ENCODE data around the gene ZNF366. TPM values are rescaled to one million over a fixed set of nuclear protein-coding genes. Genes with fewer than 3 reads are reported as not detected.

ZNF366 gene
- total and polyA plus RNA-seq, 2 of the 13 experiments (the other 11 are each of a cell fraction or from before 2014, with no cell fraction given): not detected

DNA sequence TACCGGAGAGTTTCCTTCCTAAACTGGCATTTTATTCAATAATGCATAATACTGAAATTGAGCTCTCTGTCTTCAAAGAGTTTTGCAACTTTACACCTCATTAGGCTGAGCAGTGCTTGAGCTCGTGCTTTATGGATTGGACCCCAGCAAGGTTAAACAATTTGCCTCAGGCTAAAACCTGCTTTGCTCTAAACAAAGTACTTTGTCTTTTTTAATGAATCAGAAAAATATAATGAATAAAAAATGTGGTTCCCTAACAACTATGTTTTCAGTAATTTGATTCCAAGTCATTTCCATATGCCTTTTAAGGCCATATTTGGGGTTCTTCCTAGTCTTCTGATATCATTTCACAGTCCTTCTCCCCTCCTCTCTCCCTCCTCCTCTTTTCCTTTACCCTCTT lies 20.0 kb downstream of the ZNF366 start:
- no peak for ATAC-seq

DNA sequence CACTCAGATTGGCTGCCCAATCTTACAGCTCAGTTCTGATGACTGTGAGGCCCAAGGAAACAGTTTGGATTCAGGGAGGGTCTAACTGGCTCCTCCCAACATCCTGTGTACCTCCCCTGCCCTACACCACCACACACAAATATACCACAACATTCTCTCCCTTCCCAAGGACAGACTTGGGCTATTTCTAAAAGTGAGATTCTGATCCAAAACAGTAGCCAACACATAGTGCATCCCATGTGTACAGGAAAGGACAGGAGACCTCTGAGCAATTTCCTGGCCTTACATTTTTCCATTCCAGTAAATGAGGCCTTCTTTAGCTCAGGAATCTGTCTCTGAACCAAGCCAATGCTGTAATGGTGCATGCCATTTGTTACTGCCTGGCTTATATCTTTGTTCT lies 20.8 kb downstream of the ZNF366 start:
- no peak overlapping the region for H3K27ac ChIP-seq (ENCODE audit: extremely low read length, insufficient read depth, low read length)
- ATAC-seq: no peak
- H3K4me3 ChIP-seq (replicated peaks in 1 of 3; ENCODE audit: insufficient read depth in 1 of 3, low read depth in 2 of 3, low read length in 3 of 3): no peak overlapping the region
- intact Hi-C loops (cut with micrococcal nuclease; ENCODE audit: unreplicated experiment): no loop called here
- no peak for DNase-seq (ENCODE audit: low spot score)
- BruUV-seq (replicated peaks): no TSS peak
- no peak overlapping the region for H3K9ac ChIP-seq (ENCODE audit: insufficient read depth, low read depth, low read length)
- no peak overlapping the region for H3K4me2 ChIP-seq (ENCODE audit: low read depth, low read length)
- H3K36me3 ChIP-seq (replicated peaks in 1 of 2; ENCODE audit: control insufficient read depth in 1 of 2, insufficient read depth in 2 of 2, low read length in 2 of 2): no peaks in the 10 kb centered on the region; a peak in 1 of 5 replicates
- no peak overlapping the region for H2AFZ ChIP-seq (ENCODE audit: low read length)
- no peak for FAIRE-seq
- in situ Hi-C loops (cut with HindIII; ENCODE audit: extremely low pct_ligation_motif_present, low pct_unique_long_range_greater_than_20kb): no loop called here
- H3K4me1 ChIP-seq (ENCODE audit: insufficient read depth, low read length): no peaks in the 10 kb centered on the region
- H3K9me3 ChIP-seq (ENCODE audit: low read length): no peaks in the 10 kb centered on the region
- H3K27me3 ChIP-seq (ENCODE audit: control insufficient read depth in 1 of 2, insufficient read depth in 2 of 2, low read length in 2 of 2): no peaks in the 10 kb centered on the region
- POLR2A ChIA-PET: no interaction called here
- TF ChIP-seq HOXA5 (CRISPR knock-in tag; IDR thresholded peaks at IDR 0.05) (no peak), ZNF737 (CRISPR knock-in tag; IDR thresholded peaks at IDR 0.05; ENCODE audit: borderline replicate concordance) (no peak)
- TF ChIP-seq, protein P1, sequence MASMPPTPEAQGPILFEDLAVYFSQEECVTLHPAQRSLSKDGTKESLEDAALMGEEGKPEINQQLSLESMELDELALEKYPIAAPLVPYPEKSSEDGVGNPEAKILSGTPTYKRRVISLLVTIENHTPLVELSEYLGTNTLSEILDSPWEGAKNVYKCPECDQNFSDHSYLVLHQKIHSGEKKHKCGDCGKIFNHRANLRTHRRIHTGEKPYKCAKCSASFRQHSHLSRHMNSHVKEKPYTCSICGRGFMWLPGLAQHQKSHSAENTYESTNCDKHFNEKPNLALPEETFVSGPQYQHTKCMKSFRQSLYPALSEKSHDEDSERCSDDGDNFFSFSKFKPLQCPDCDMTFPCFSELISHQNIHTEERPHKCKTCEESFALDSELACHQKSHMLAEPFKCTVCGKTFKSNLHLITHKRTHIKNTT (CRISPR knock-in tag; IDR thresholded peaks at IDR 0.05): no peak
- no peaks in the 10 kb centered on the region for H4K20me1 ChIP-seq (ENCODE audit: insufficient read depth, low read length)
- H3K79me2 ChIP-seq (ENCODE audit: insufficient read depth, low read length): no peaks in the 10 kb centered on the region
- CTCF ChIA-PET (ENCODE audit: low intra/inter-chr PET ratio, low total read pairs): no interaction called here

More for the DNA sequence above, 20.0 kb downstream of the ZNF366 start:
- Histone ChIP-seq H3K4me3 (replicated peaks in 1 of 3; ENCODE audit: insufficient read depth in 1 of 3, low read depth in 2 of 3, low read length in 3 of 3) (no peak overlapping the region), H2AFZ (ENCODE audit: low read length) (no peak overlapping the region), H3K4me1 (ENCODE audit: insufficient read depth, low read length) (no peaks in the 10 kb centered on the region), H3K9ac (ENCODE audit: insufficient read depth, low read depth, low read length) (no peak overlapping the region), H3K27ac (ENCODE audit: extremely low read length, insufficient read depth, low read length) (no peak overlapping the region), H3K9me3 (ENCODE audit: low read length) (no peaks in the 10 kb centered on the region), H4K20me1 (ENCODE audit: insufficient read depth, low read length) (no peaks in the 10 kb centered on the region), H3K36me3 (replicated peaks in 1 of 2; ENCODE audit: control insufficient read depth in 1 of 2, insufficient read depth in 2 of 2, low read length in 2 of 2) (no peaks in the 10 kb centered on the region; a peak in 1 of 5 replicates), H3K79me2 (ENCODE audit: insufficient read depth, low read length) (no peaks in the 10 kb centered on the region), H3K4me2 (ENCODE audit: low read depth, low read length) (no peak overlapping the region), H3K27me3 (ENCODE audit: control insufficient read depth in 1 of 2, insufficient read depth in 2 of 2, low read length in 2 of 2) (no peaks in the 10 kb centered on the region; a peak in 1 of 5 replicates)
- DNase-seq (ENCODE audit: low spot score) (no peak), FAIRE-seq (no peak)
- BruUV-seq (replicated peaks): no TSS peak
- in situ Hi-C loops (cut with HindIII; ENCODE audit: extremely low pct_ligation_motif_present, low pct_unique_long_range_greater_than_20kb) (no loop called here), intact Hi-C loops (cut with micrococcal nuclease; ENCODE audit: unreplicated experiment) (no loop called here)
- no peak for TF ChIP-seq SMAD3 (CRISPR knock-in tag; IDR thresholded peaks at IDR 0.05)
- TF ChIP-seq ZNF460 (CRISPR knock-in tag; IDR thresholded peaks at IDR 0.05; ENCODE audit: borderline replicate concordance): no peak
- no peak for TF ChIP-seq ZNF766 (CRISPR knock-in tag; IDR thresholded peaks at IDR 0.05; ENCODE audit: borderline replicate concordance)
- TF ChIP-seq, protein P2, sequence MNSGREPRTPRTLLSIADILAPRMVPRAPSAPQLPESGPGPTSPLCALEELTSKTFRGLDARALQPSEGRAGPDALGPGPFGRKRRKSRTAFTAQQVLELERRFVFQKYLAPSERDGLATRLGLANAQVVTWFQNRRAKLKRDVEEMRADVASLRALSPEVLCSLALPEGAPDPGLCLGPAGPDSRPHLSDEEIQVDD (CRISPR knock-in tag; IDR thresholded peaks at IDR 0.05; ENCODE audit: borderline replicate concordance): no peak
- TF ChIP-seq, protein P3, sequence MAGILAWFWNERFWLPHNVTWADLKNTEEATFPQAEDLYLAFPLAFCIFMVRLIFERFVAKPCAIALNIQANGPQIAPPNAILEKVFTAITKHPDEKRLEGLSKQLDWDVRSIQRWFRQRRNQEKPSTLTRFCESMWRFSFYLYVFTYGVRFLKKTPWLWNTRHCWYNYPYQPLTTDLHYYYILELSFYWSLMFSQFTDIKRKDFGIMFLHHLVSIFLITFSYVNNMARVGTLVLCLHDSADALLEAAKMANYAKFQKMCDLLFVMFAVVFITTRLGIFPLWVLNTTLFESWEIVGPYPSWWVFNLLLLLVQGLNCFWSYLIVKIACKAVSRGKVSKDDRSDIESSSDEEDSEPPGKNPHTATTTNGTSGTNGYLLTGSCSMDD (CRISPR knock-in tag; IDR thresholded peaks at IDR 0.05): no peak
- ChIA-PET POLR2A (no interaction called here), CTCF (ENCODE audit: low intra/inter-chr PET ratio, low total read pairs) (no interaction called here)
- 23% methylated on average over 2 of the region's 2 CpGs for WGBS (ENCODE audit: low lambda C conversion rate)

Measured in HepG2 (cell line).